ENCODE measurements around the gene DAO. TPM values are rescaled to one million over a fixed set of nuclear protein-coding genes. Genes with fewer than 3 reads are reported as not detected.

DAO gene
- polyA plus RNA-seq, 1 of the 3 experiments (the other 2 are of a cell fraction), result not detected

- TF ChIP-seq FOXJ3 (CRISPR knock-in tag; IDR thresholded peaks at IDR 0.05), result no peak
- TF ChIP-seq MAX (IDR thresholded peaks at IDR 0.05; ENCODE audit: low read depth), result no peak
- TF ChIP-seq FOXM1 (IDR thresholded peaks at IDR 0.05; ENCODE audit: low read depth), result no peak
- no peak for TF ChIP-seq NRF1 (IDR thresholded peaks at IDR 0.05; ENCODE audit: low read depth, low read length)
- TF ChIP-seq USF1 (IDR thresholded peaks at IDR 0.05; ENCODE audit: borderline replicate concordance, low read depth), result no peak
- no peak for TF ChIP-seq TCF12 (IDR thresholded peaks at IDR 0.05)
- no peak for TF ChIP-seq GABPA (IDR thresholded peaks at IDR 0.05; ENCODE audit: low read depth)
- no peak for TF ChIP-seq MEF2A (IDR thresholded peaks at IDR 0.05; ENCODE audit: borderline replicate concordance, low read depth)
- TF ChIP-seq RXRA (IDR thresholded peaks at IDR 0.05; ENCODE audit: borderline replicate concordance, low read depth), result no peak
- TF ChIP-seq EZH2phosphoT487 (IDR thresholded peaks at IDR 0.05; ENCODE audit: borderline replicate concordance, low read depth), result no peak
- no peak for TF ChIP-seq FOSL2 (IDR thresholded peaks at IDR 0.05; ENCODE audit: borderline replicate concordance, low read depth)
- no peak for TF ChIP-seq RCOR1 (IDR thresholded peaks at IDR 0.05; ENCODE audit: low read length)
- TF ChIP-seq MXI1 (IDR thresholded peaks at IDR 0.05; ENCODE audit: low read depth, low read length), result no peak
- no peak for TF ChIP-seq USF2 (IDR thresholded peaks at IDR 0.05; ENCODE audit: borderline replicate concordance, low read depth, low read length)
- no peak for TF ChIP-seq EP300 (IDR thresholded peaks at IDR 0.05; ENCODE audit: borderline replicate concordance in 1 of 2, low read depth in 1 of 2, low read length in 1 of 2)
- no peak for TF ChIP-seq JUND (IDR thresholded peaks at IDR 0.05)
- TF ChIP-seq POLR2AphosphoS5 (IDR thresholded peaks at IDR 0.05; ENCODE audit: low read depth, low read length), result no peak
- Histone ChIP-seq H4K20me1 (ENCODE audit: insufficient read depth) (no peaks in the 10 kb centered on the region), H3K9me3 (peaks cover 4% of the 10 kb centered on the region; the same call in 1 of the 2 replicates), H3K9me2 (no peaks in the 10 kb centered on the region), H3K4me1 (ENCODE audit: control insufficient read depth in 1 of 2, insufficient read depth in 2 of 2, low read depth in 1 of 2, low read length in 1 of 2) (peaks cover 0 to 3% of the 10 kb centered on the region in 2 experiments; a peak in 1 of 4 replicates), H3K4me3 (ENCODE audit: low read depth in 2 of 2, low read length in 1 of 2) (no peak overlapping the region), H3K79me2 (ENCODE audit: insufficient read depth) (no peaks in the 10 kb centered on the region), H3K4me2 (no peak overlapping the region), H2AFZ (ENCODE audit: low read depth) (no peak overlapping the region), H3K27me3 (ENCODE audit: insufficient read depth) (no peaks in the 10 kb centered on the region), H3K9ac (no peak overlapping the region), H3K27ac (ENCODE audit: low read depth in 2 of 2, low read length in 1 of 2) (no peak overlapping the region), H3K36me3 (replicated peaks in 1 of 2; ENCODE audit: control insufficient read depth in 1 of 2, insufficient read depth in 2 of 2, low read length in 1 of 2) (no peaks in the 10 kb centered on the region), H3F3A (replicated peaks; ENCODE audit: insufficient read depth) (no peaks in the 10 kb centered on the region)
- DNase-seq, result no peak
- ChIA-PET CTCF (interaction anchor here (0.8 to 1.8 kb wide), 10 partner anchors 10 to 311 kb away, joined by 3 to 11 read pairs (median 4); no protein-coding TSS in a partner anchor), POLR2A (no interaction called here)
- 79% methylated on average over 1 of the region's 1 CpG for WGBS (ENCODE audit: low lambda C conversion rate)
These were observed 70.1 kb downstream of the DAO start for GRCh38 chr12:108949976-108950375.

Small RNA genes within 50 kb of the gene (small RNA-seq; reads per million reads assigned to genes)
- gene MIR619 (0 to 0.21 (median 0) reads per million in 7 experiments), gene RNU6-361P (0 reads per million in 7 experiments)

Other genes with a start within 250 kb of the DAO start
- 2.8 and 3.2 TPM in 2 replicates for gene SELPLG, start 246.2 kb upstream of the DAO start, polyA plus RNA-seq (2012; rRNA removed)
- gene CORO1C, start 148.6 kb upstream of the DAO start, polyA plus RNA-seq (2012; rRNA removed), result 150 and 214 TPM in 2 replicates
- 16.4 and 19.6 TPM in 2 replicates for gene SSH1, start 22.5 kb upstream of the DAO start, polyA plus RNA-seq (2012; rRNA removed)
- 0.07 and 0.08 TPM in 2 replicates for gene SVOP, start 141.0 kb downstream of the DAO start, polyA plus RNA-seq (2012; rRNA removed)
- gene USP30, start 172.5 kb downstream of the DAO start, polyA plus RNA-seq (2012; rRNA removed), result 10.9 and 11.8 TPM in 2 replicates
- 47.3 and 53.7 TPM in 2 replicates for gene ALKBH2, start 213.4 kb downstream of the DAO start, polyA plus RNA-seq (2012; rRNA removed)
- gene UNG, start 217.5 kb downstream of the DAO start, polyA plus RNA-seq (2012; rRNA removed), result 28.9 and 33.2 TPM in 2 replicates
- gene ACACB, start 236.5 kb downstream of the DAO start, polyA plus RNA-seq (2012; rRNA removed), result 4.5 and 6.1 TPM in 2 replicates